Endothelial cell of umbilical vein (primary cell): ENCODE measurements around the gene PRKX. TPM values are rescaled to one million over a fixed set of nuclear protein-coding genes. Genes with fewer than 3 reads are reported as not detected.

Source experiments
- BruUV-seq: library from RNA; stranded (reverse); fragments of 400-500 nt; replicated peaks from 2 replicates; lab custom pipeline; 2021; lab: Mats Ljungman, UMichigan
- CTCF ChIA-PET: fragments of 300-600, 350-600 bp; sonication (Branson Sonifier 250); formaldehyde crosslinking; loops from one replicate; lab custom pipeline; 2021; ENCODE audit warnings: antibody characterized with exemption, inconsistent platforms; lab: Charles Lee
- POLR2A ChIA-PET: fragments of 300-600, 350-600 bp; sonication (Branson Sonifier 250); formaldehyde crosslinking; loops from one replicate; lab custom pipeline; 2021; ENCODE audit warnings: antibody characterized with exemption, inconsistent platforms; lab: Charles Lee
- DNase-seq: peaks from one replicate; pipeline ENCODE4 v3.0.0-alpha.2; 2011; ENCODE audit warnings: low read depth, low spot score
- FAIRE-seq: peaks from 2 replicates; lab custom pipeline; 2011; peaks lifted over from hg19 to GRCh38; lab: Jason Lieb, UNC
- H2AFZ ChIP-seq: 2 replicates; pipeline ENCODE4 v1.6.0; 2012; ENCODE audit warnings: low read depth, low read length, control low read depth, inconsistent platforms
- H3K27ac ChIP-seq: 2 replicates; pipeline ENCODE4 v1.5.1; 2011; ENCODE audit warnings: low read depth, mild to moderate bottlenecking, control low read depth, low read length, moderate library complexity; ENCODE audit not compliant: insufficient read depth
- H3K27me3 ChIP-seq, 2 experiments: 2 replicates each; pipeline versions ENCODE4 v1.6.0 to v1.6.1; 2011; ENCODE audit warnings: low read length in 2 of 2, mixed read lengths in 1 of 2; ENCODE audit not compliant: control insufficient read depth in 2 of 2, insufficient read depth in 2 of 2
- H3K36me3 ChIP-seq, 2 experiments: 2 replicates in 1 of 2; 3 replicates in 1 of 2; pipeline ENCODE4 v1.5.1; 2011; ENCODE audit warnings: low read length in 2 of 2, mild to moderate bottlenecking in 1 of 2, moderate library complexity in 1 of 2; ENCODE audit not compliant: control insufficient read depth in 2 of 2, insufficient read depth in 2 of 2; ENCODE audit errors: extremely low read depth in 1 of 2
- H3K4me1 ChIP-seq: 3 replicates; pipeline ENCODE4 v1.5.1; 2011; ENCODE audit warnings: mild to moderate bottlenecking, low read length; ENCODE audit not compliant: control insufficient read depth, insufficient read depth; ENCODE audit errors: extremely low read depth
- H3K4me2 ChIP-seq: 2 replicates; pipeline ENCODE4 v1.6.1; 2011; ENCODE audit warnings: low read length, control low read depth, mixed read lengths; ENCODE audit not compliant: insufficient read depth
- H3K4me3 ChIP-seq, 3 experiments: fragments of 200-600 bp in 1 of 3; sonication (generic), shearing (Covaris generic) in 1 of 3; replicated peaks in 1 of 3; 2 replicates each; pipeline ENCODE4 v1.5.1; 2011 to 2016; ENCODE audit warnings: control low read depth in 3 of 3, low read length in 3 of 3, mild to moderate bottlenecking in 2 of 3, inconsistent platforms in 1 of 3, low read depth in 1 of 3, moderate library complexity in 1 of 3; ENCODE audit not compliant: insufficient read depth in 1 of 3
- H3K79me2 ChIP-seq: 2 replicates; pipeline ENCODE4 v1.6.0; 2012; ENCODE audit warnings: low read length, inconsistent platforms; ENCODE audit not compliant: control insufficient read depth, insufficient read depth
- H3K9ac ChIP-seq: replicated peaks from 2 replicates; pipeline ENCODE3; 2011; ENCODE audit warnings: low read length, control low read depth; ENCODE audit not compliant: insufficient read depth; ENCODE audit errors: extremely low read depth
- H3K9me1 ChIP-seq: replicated peaks from 3 replicates; pipeline ENCODE4 v1.6.0; 2011; ENCODE audit warnings: mild to moderate bottlenecking, low read length; ENCODE audit not compliant: control insufficient read depth, insufficient read depth; ENCODE audit errors: extremely low read depth
- H3K9me3 ChIP-seq: replicated peaks from 2 replicates; pipeline ENCODE4 v1.5.1; 2012; ENCODE audit warnings: low read length, inconsistent platforms; ENCODE audit not compliant: control insufficient read depth, insufficient read depth
- H4K20me1 ChIP-seq: replicated peaks from 2 replicates; pipeline ENCODE3; 2011; ENCODE audit warnings: mild to moderate bottlenecking, low read length; ENCODE audit not compliant: control insufficient read depth, insufficient read depth; ENCODE audit errors: extremely low read depth
- EZH2 ChIP-seq: IDR thresholded peaks from 2 replicates; pipeline ENCODE4 v1.6.1; 2012; ENCODE audit warnings: borderline replicate concordance, low read depth, mild to moderate bottlenecking, moderate library complexity, low read length, inconsistent platforms; ENCODE audit not compliant: severe bottlenecking
- FOS ChIP-seq: IDR thresholded peaks from 2 replicates; pipeline ENCODE4 v1.6.1; 2011; ENCODE audit warnings: mild to moderate bottlenecking, low read length, moderate library complexity, borderline replicate concordance; ENCODE audit not compliant: insufficient read depth
- GATA2 ChIP-seq: IDR thresholded peaks from 2 replicates; pipeline ENCODE4 v1.7.0; 2011; ENCODE audit warnings: low read depth, mild to moderate bottlenecking, moderate library complexity, mixed read lengths, low read length; ENCODE audit not compliant: insufficient read length, insufficient read depth
- JUN ChIP-seq: IDR thresholded peaks from 2 replicates; pipeline ENCODE4 v1.6.1; 2011; ENCODE audit warnings: borderline replicate concordance, low read depth; ENCODE audit not compliant: insufficient read length, insufficient read depth
- MYC ChIP-seq: IDR thresholded peaks from one replicate; pipeline ENCODE4 v1.6.1; 2011; ENCODE audit warnings: mild to moderate bottlenecking, low read depth, low read length
- POLR2A ChIP-seq: IDR thresholded peaks from 2 replicates; pipeline ENCODE4 v1.6.1; 2012; ENCODE audit warnings: low read depth, mild to moderate bottlenecking, control low read depth, low read length
- POLR2AphosphoS5 ChIP-seq: IDR thresholded peaks from 2 replicates; pipeline ENCODE4 v1.6.1; 2012; ENCODE audit warnings: low read depth, mild to moderate bottlenecking, control low read depth, low read length, moderate library complexity; ENCODE audit not compliant: insufficient read depth
- dilution Hi-C: fragments of 300-500 bp; cut with MboI; formaldehyde crosslinking; loops from one replicate; pipeline ENCODE4 v1.15.0; 2019; ENCODE audit warnings: low sequenced_read_pairs; ENCODE audit not compliant: extremely low pct_ligation_motif_present
- intact Hi-C: fragments of 100-400 bp; cut with micrococcal nuclease; formaldehyde crosslinking; loops from one replicate; pipeline ENCODE4 v1.10.0; 2022
- polyA plus RNA-seq, 4 experiments: library from polyadenylated mRNA; depleted of rRNA in 3 of 4; stranded (reverse) in 3 of 4; unstranded in 1 of 4; fragments of >200 nt; gene quantifications; 2 replicates each; pipeline versions ENCODE4 v1.2.1 to v1.2.3, GENCODE V29; 2011 to 2012; ENCODE audit warnings: missing spikeins in 1 of 4
- total RNA-seq: library from RNA; stranded (reverse); gene quantifications from 2 replicates; pipeline ENCODE4 v1.2.3, GENCODE V29; 2021
- TF ChIP-seq, protein P1 (sequence below): IDR thresholded peaks from 2 replicates; pipeline ENCODE4 v1.6.1; 2011; ENCODE audit not compliant: insufficient read depth, insufficient read length
- TF ChIP-seq, protein P2 (sequence below), 2 donors: IDR thresholded peaks; 1 replicate in 1 of 2; 2 replicates in 1 of 2; pipeline ENCODE4 v1.5.1; 2011; ENCODE audit warnings: low read length in 2 of 2, mild to moderate bottlenecking in 2 of 2, moderate library complexity in 2 of 2, control low read depth in 1 of 2, inconsistent platforms in 1 of 2, low read depth in 1 of 2; ENCODE audit not compliant: insufficient read depth in 1 of 2; ENCODE audit errors: extremely low read depth in 1 of 2

PRKX gene
- total and polyA plus RNA-seq, 2 donors (not counting 3 experiments of a cell fraction or from before 2014, with no cell fraction given): 11.2 to 27.5 TPM

- Histone ChIP-seq H3K4me1 (no peaks in the 10 kb centered on the region), H3K9me1 (no peaks in the 10 kb centered on the region), H3K4me3 (no peak overlapping the region), H4K20me1 (no peaks in the 10 kb centered on the region), H2AFZ (no peak overlapping the region), H3K36me3 (no peaks in the 10 kb centered on the region), H3K9ac (no peak overlapping the region), H3K4me2 (no peak overlapping the region), H3K27ac (no peak overlapping the region), H3K27me3 (no peaks in the 10 kb centered on the region), H3K79me2 (peaks cover 2% of the 10 kb centered on the region), H3K9me3 (no peaks in the 10 kb centered on the region)
- POLR2A ChIA-PET: no interaction called here
- no TSS peak for BruUV-seq
- intact Hi-C loops (loop anchor here (10.0 kb wide), 1 partner anchor 63 kb away; no protein-coding TSS in a partner anchor), dilution Hi-C loops (no loop called here)
- no peak for TF ChIP-seq JUN
- TF ChIP-seq, protein P1, sequence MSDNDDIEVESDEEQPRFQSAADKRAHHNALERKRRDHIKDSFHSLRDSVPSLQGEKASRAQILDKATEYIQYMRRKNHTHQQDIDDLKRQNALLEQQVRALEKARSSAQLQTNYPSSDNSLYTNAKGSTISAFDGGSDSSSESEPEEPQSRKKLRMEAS: no peak
- no peak for TF ChIP-seq POLR2A
- TF ChIP-seq, protein P2, sequence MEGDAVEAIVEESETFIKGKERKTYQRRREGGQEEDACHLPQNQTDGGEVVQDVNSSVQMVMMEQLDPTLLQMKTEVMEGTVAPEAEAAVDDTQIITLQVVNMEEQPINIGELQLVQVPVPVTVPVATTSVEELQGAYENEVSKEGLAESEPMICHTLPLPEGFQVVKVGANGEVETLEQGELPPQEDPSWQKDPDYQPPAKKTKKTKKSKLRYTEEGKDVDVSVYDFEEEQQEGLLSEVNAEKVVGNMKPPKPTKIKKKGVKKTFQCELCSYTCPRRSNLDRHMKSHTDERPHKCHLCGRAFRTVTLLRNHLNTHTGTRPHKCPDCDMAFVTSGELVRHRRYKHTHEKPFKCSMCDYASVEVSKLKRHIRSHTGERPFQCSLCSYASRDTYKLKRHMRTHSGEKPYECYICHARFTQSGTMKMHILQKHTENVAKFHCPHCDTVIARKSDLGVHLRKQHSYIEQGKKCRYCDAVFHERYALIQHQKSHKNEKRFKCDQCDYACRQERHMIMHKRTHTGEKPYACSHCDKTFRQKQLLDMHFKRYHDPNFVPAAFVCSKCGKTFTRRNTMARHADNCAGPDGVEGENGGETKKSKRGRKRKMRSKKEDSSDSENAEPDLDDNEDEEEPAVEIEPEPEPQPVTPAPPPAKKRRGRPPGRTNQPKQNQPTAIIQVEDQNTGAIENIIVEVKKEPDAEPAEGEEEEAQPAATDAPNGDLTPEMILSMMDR (IDR thresholded peaks at IDR 0.05; ENCODE audit: extremely low read depth in 1 of 2, insufficient read depth in 1 of 2, low read depth in 1 of 2, low read length in 2 of 2): no peak
- TF ChIP-seq POLR2AphosphoS5: no peak
- no peak for TF ChIP-seq MYC
- no peak for TF ChIP-seq FOS
- no peak for TF ChIP-seq GATA2
- TF ChIP-seq EZH2: no peak
- no peak for DNase-seq
- CTCF ChIA-PET: no interaction called here
- FAIRE-seq: no peak
Measured at GRCh38 chrX:3717742-3718420, 4.4 kb upstream of the PRKX start.
